Common myeloid progenitor, CD34-positive (primary cell): ENCODE results near the gene THG1L.

Experiments
- CTCF ChIA-PET: fragments of 350-600 bp; sonication (Branson Sonifier 250); formaldehyde crosslinking; loops from one replicate; lab custom pipeline; 2021; ENCODE audit warnings: antibody characterized with exemption; lab: Charles Lee
- POLR2A ChIA-PET: fragments of 350-600 bp; sonication (Branson Sonifier 250); formaldehyde crosslinking; loops from one replicate; lab custom pipeline; 2021; ENCODE audit warnings: antibody characterized with exemption; lab: Charles Lee
- DNase-seq, 3 donors: peaks; one replicate each; pipeline versions ENCODE4 v3.0.0 to v3.0.0-alpha.2; 2013
- H3K27ac ChIP-seq, 2 experiments: 1 replicate in 1 of 2; 2 replicates in 1 of 2; pipeline ENCODE4 v1.7.0; 2013; ENCODE audit warnings: inconsistent platforms in 2 of 2, low read length in 2 of 2, mild to moderate bottlenecking in 2 of 2, low read depth in 1 of 2, moderate library complexity in 1 of 2; ENCODE audit not compliant: severe bottlenecking in 2 of 2, insufficient read depth in 1 of 2, poor library complexity in 1 of 2
- H3K27me3 ChIP-seq, 5 experiments: replicated peaks in 2 of 5; 1 replicate in 3 of 5; 2 replicates in 2 of 5; pipeline versions ENCODE4 v1.6.1 to v1.7.0; 2013; ENCODE audit warnings: low read length in 4 of 5, mild to moderate bottlenecking in 2 of 5, moderate library complexity in 2 of 5, inconsistent platforms in 1 of 5; ENCODE audit not compliant: insufficient read depth in 5 of 5, control insufficient read depth in 4 of 5
- H3K36me3 ChIP-seq, 4 experiments: 1 replicate in 2 of 4; 2 replicates in 2 of 4; pipeline versions ENCODE4 v1.6.1 to v1.7.0; 2013; ENCODE audit warnings: low read length in 3 of 4, control low read depth in 1 of 4, mild to moderate bottlenecking in 1 of 4; ENCODE audit not compliant: control insufficient read depth in 4 of 4, insufficient read depth in 4 of 4
- H3K4me1 ChIP-seq, 4 experiments: 1 replicate in 3 of 4; 2 replicates in 1 of 4; pipeline versions ENCODE4 v1.6.1 to v1.7.1; 2013; ENCODE audit warnings: low read length in 3 of 4, mild to moderate bottlenecking in 3 of 4, control low read depth in 1 of 4, inconsistent platforms in 1 of 4, moderate library complexity in 1 of 4; ENCODE audit not compliant: control insufficient read depth in 4 of 4, insufficient read depth in 4 of 4; ENCODE audit errors: control extremely low read depth in 1 of 4
- H3K4me3 ChIP-seq, 7 experiments: 1 replicate in 4 of 7; 2 replicates in 3 of 7; pipeline versions ENCODE4 v1.5.1 to v1.7.0; 2013; ENCODE audit warnings: mild to moderate bottlenecking in 7 of 7, low read length in 6 of 7, moderate library complexity in 6 of 7, inconsistent platforms in 2 of 7, low read depth in 2 of 7, control low read depth in 1 of 7; ENCODE audit not compliant: insufficient read depth in 4 of 7, control insufficient read depth in 1 of 7; ENCODE audit errors: extremely low read depth in 1 of 7
- H3K9me3 ChIP-seq, 5 experiments: 1 replicate in 4 of 5; 2 replicates in 1 of 5; pipeline versions ENCODE4 v1.6.1 to v1.7.1; 2013; ENCODE audit warnings: low read length in 4 of 5, mild to moderate bottlenecking in 2 of 5, inconsistent platforms in 1 of 5, low read depth in 1 of 5, moderate library complexity in 1 of 5; ENCODE audit not compliant: control insufficient read depth in 4 of 5, insufficient read depth in 2 of 5; ENCODE audit errors: control extremely low read depth in 1 of 5
- WGBS: methylation state at CpG from one replicate; pipeline ENCODE4 v1.1.5; 2013; ENCODE audit not compliant: insufficient coverage; 5-methylcytosine and 5-hydroxymethylcytosine counted together

The THG1L gene

DNA sequence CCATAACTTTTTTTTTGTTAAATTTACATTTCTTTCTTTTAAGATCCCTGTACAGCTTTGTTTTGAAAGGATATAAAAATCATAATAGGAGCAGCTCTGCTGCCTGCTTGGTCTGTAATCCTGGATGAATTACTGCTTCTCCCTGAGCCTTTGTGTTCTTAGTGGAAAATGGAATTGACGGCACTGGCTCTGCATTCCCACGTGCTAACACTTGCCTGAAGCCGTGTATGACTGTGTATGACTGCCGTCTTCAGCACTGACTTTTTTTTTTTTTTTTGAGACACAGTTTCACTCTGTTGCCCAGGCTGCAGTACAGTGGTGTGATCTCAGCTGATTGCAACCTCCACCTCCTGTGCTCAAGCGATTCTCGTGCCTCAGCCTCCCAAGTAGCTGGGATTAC is 4.8 kb downstream of the THG1L start:
- CTCF ChIA-PET: no interaction called here
- H3K27ac ChIP-seq: no peak overlapping the region
- DNase-seq: no peak
- no peak overlapping the region for H3K4me3 ChIP-seq
- H3K9me3 ChIP-seq: no peaks in the 10 kb centered on the region
- peaks cover 6 to 10% (median 8%) of the 10 kb centered on the region in 4 experiments for H3K4me1 ChIP-seq
- no peaks in the 10 kb centered on the region for H3K27me3 ChIP-seq
- peaks cover 7 to 43% (median 19%) of the 10 kb centered on the region in 4 experiments for H3K36me3 ChIP-seq
- POLR2A ChIA-PET: no interaction called here
- 97% methylated on average over 6 of the region's 6 CpGs for WGBS

DNA sequence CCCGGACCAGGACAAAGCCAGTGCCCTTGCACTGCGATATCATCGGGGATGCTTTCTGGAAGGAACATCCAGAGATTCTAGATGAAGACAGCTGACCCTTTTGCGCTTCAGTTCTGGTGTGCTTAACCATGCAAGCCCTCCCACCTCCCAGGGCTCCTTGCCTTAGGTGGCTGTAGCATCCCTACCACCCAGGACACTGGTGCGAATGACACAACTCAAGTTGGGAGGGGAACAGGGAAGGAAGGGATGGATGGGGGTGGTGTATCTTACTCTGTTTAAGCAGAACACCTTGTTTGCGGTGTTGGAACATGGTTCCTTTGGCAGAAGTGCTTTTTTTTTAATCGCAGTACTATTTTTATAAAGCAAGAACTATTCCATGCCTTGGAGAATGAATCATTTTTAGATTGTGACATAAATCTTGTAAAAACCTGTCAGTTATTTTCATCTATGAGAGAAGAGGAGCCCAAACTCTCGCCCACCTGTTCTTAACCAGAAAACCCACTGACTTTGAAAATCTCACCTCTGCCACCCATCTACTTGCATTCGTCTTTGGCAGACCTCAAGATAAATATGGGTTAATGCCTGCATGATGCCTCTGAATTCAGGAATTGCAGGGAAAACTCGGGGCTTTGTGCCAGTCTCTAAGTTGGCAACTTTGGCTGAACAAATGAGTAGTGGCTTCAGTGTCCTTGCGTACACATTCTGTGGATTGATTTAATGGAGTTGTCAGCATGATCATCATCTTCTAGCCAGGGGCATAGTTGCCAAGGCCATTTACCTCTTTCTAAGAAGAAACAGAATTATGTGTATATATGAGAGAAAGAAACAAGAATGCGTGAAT is 8.4 kb downstream of the THG1L start:
- H3K27ac ChIP-seq: no peak overlapping the region
- H3K4me1 ChIP-seq: peaks cover 2 to 11% (median 7%) of the 10 kb centered on the region in 4 experiments
- DNase-seq: no peak
- ChIA-PET CTCF (interaction anchor here (0.7 to 2.1 kb wide), 4 partner anchors 21 to 288 kb away, joined by 3 to 13 read pairs (median 4); no protein-coding TSS in a partner anchor), POLR2A (no interaction called here)
- H3K27me3 ChIP-seq: no peaks in the 10 kb centered on the region
- no peaks in the 10 kb centered on the region for H3K9me3 ChIP-seq
- no peak overlapping the region for H3K4me3 ChIP-seq
- 98% methylated on average over 6 of the region's 12 CpGs for WGBS
- peaks cover 6 to 39% (median 14%) of the 10 kb centered on the region in 4 experiments for H3K36me3 ChIP-seq

DNA sequence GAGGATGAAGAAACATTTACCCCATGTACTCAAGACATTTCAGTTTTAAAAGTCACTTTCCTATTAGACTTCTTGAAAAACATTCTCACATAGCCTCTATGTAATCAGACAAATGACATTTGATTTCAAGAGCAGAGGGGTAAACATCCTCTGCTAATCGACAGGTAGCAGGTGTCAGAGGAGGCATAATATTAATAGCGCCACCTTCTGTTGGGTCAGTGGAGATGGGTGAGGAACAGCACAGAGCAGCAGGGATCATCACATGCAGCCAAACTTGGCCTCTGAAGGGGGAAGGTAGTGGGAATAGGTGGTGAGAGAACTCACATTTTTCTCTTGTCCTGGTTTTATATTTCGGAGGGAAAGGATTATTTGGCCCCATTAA is 9.0 kb downstream of the THG1L start:
- H3K27me3 ChIP-seq: no peaks in the 10 kb centered on the region
- H3K4me1 ChIP-seq: peaks cover 4 to 16% (median 10%) of the 10 kb centered on the region in 4 experiments
- H3K9me3 ChIP-seq: no peaks in the 10 kb centered on the region
- POLR2A ChIA-PET: no interaction called here
- peak; percentile 25 to 32 (median 30) for DNase-seq
- peaks cover 4 to 36% (median 14%) of the 10 kb centered on the region in 4 experiments for H3K36me3 ChIP-seq
- H3K4me3 ChIP-seq: no peak overlapping the region
- CTCF ChIA-PET: interaction anchor here (1.0 to 2.5 kb wide), 3 partner anchors 20 to 412 kb away, joined by 3 to 11 read pairs (median 3); no protein-coding TSS in a partner anchor
- H3K27ac ChIP-seq: no peak overlapping the region
- 63% methylated on average over 3 of the region's 3 CpGs for WGBS

DNA sequence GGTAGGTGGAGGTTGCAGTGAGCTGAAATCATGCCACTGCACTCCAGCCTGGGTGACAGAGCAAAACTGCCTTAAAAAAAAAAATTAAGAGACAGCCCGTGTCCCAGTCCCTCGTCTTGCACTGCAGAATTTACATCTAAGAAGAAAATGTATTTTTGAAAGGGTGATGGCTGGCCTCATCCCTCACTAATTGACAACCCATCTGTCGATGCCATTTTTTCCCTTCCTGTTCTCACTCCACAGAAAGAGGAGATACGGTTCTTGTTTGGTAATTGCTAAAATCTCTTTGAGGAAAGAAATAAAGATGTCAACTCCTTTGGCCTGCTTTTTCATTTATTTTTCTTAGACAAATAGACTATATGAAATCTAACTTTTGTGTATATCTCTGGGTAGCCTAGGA is 9.9 kb downstream of the THG1L start:
- Histone ChIP-seq H3K4me3 (no peak overlapping the region), H3K9me3 (no peaks in the 10 kb centered on the region), H3K27me3 (no peaks in the 10 kb centered on the region), H3K27ac (no peak overlapping the region), H3K36me3 (peaks cover 4 to 31% (median 12%) of the 10 kb centered on the region in 4 experiments), H3K4me1 (peaks cover 4 to 16% (median 10%) of the 10 kb centered on the region in 4 experiments)
- 100% methylated on average over 2 of the region's 4 CpGs for WGBS
- DNase-seq: no peak
- CTCF ChIA-PET: interaction anchor here (0.9 to 4.6 kb wide), 6 partner anchors 16 to 417 kb away, joined by 3 to 47 read pairs (median 4); no protein-coding TSS in a partner anchor
- POLR2A ChIA-PET: no interaction called here

DNA sequence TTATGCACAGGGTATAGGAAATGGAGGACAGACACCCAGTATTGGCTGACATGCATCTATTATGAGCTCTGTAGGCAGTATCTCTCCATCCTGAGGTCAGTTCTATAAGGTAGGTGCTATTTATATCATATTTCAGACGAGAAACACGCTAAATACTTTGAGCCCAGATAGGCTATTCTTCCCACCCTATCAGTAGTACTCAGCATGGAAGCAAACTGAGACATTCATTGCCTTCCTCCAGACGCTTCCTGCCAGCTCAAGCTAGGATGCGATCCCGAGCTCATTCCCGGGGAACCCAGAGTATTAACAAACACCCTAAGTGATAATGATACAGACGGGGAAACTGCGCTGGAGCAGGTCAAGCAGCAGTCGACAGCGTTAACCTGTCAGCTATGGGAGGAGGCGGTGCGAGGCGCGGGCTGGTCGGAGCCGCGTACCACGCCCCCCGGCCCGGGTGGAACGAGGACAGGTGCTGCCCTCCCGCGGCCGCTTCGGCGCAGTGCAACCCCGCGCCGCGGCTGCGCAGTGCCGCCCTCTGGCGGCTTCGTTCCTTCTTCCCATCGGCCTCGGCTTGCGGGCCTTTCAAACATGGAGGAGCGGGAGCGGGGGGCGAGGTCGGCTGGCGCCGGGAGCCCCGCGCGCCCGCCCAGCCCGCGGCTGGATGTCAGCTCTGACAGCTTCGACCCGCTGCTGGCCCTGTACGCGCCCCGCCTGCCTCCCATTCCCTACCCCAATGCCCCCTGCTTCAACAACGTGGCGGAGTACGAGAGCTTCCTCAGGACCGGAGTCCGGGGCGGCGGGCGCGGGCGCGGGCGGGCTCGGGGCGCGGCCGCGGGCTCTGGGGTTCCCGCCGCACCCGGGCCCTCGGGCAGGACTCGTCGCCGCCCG is 12.2 kb downstream of the THG1L start, which contains the start of gene LSM11:
LSM11 (plus strand) TSS at position 550 of the 888 bp plus-strand sequence; CDS start at position 589, 39 bp downstream.
- ChIA-PET CTCF (interaction anchor here (0.7 to 5.7 kb wide), 21 partner anchors 11 to 415 kb away, joined by 3 to 47 read pairs (median 5); partner anchors contain the start of gene THG1L), POLR2A (no interaction called here)
- Histone ChIP-seq H3K36me3 (peaks cover 4 to 10% (median 7%) of the 10 kb centered on the region in 4 experiments), H3K27me3 (no peaks in the 10 kb centered on the region), H3K4me3 (peak within 1 kb of the TSS; percentile 67 to 92 (median 85)), H3K4me1 (peaks cover 4 to 16% (median 10%) of the 10 kb centered on the region in 4 experiments), H3K9me3 (no peaks in the 10 kb centered on the region), H3K27ac (peak within 1 kb of the TSS in 1 of 2 experiments; percentile 31)
- 0% methylated on average over 45 of the region's 79 CpGs for WGBS
- peak; percentile 79 to 86 (median 85) for DNase-seq

DNA sequence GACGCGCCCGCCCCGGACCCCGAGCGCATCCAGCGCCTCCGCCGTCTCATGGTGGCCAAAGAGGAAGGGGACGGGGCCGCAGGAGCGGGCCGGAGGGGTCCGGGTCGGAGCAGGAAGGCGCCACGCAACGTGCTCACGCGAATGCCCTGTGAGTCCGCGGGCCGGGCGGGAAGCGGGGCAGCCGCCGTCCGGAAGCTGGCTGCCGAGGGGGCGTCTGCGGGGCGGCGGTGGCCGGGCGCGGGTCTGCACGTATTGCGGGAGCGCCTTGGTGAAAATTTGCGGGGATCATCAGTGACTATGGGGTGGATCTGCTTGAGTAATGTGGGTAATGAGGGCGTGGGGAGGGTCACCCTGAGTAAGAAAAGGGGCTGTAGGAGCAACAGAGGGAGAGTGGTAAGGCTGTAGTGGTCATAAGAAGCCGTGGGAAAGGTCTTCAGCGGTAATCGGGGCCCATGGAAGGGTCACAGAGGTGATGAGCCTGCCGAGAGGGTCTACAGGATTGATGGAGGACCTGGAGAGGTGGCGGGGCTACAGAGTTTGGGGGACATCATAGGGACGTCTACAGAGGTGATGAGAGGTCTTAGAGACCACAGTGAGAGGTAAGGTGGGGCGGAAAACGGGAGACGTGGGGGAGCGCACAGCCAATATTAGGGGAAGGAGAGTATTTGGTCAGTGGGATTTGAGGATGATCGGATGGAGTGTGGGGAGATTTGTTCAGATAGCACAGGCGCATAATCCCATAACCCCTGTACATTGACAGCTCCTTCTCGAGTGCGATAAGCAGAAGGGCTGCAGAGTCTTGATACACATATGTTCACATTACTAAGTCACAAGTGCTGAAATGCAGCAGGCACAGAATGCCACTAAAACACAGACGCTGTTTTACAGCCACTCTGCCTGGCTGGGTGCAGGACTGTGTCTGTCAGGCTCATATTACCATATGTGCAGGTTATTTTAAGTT is 13.1 kb downstream of the THG1L start:
- Histone ChIP-seq H3K36me3 (peaks cover 1 to 9% (median 2%) of the 10 kb centered on the region in 4 experiments), H3K4me3 (peak overlapping the region; percentile 67 to 92 (median 85)), H3K27ac (peak overlapping the region in 1 of 2 experiments; percentile 31), H3K9me3 (no peaks in the 10 kb centered on the region), H3K4me1 (peaks cover 4 to 16% (median 10%) of the 10 kb centered on the region in 4 experiments), H3K27me3 (no peaks in the 10 kb centered on the region)
- CTCF ChIA-PET: interaction anchor here (1.1 to 5.7 kb wide), 13 partner anchors 10 to 416 kb away, joined by 3 to 47 read pairs (median 6); partner anchors contain the start of gene THG1L
- peak in 2 of 3 donors; percentile 46 to 64 for DNase-seq
- POLR2A ChIA-PET: no interaction called here
- 3% methylated on average over 34 of the region's 56 CpGs for WGBS
